ENCODE data around the gene NPHS1. TPM values are rescaled to one million over a fixed set of nuclear protein-coding genes. Genes with fewer than 3 reads are reported as not detected.

Gene NPHS1
- total and polyA plus RNA-seq, 2 donors from 2014 or later: 0.25 to 39.7 TPM

GRCh38 chr19:35822579-35822978 lies 29.7 kb downstream of the NPHS1 start:
- FAIRE-seq: no peak
- TF ChIP-seq CTCF (IDR thresholded peaks at IDR 0.05; ENCODE audit: borderline replicate concordance, extremely low read depth, insufficient read depth): no peak
- no peak overlapping the region for H3K9ac ChIP-seq (ENCODE audit: low read length in 3 of 3)
- intact Hi-C loops (cut with DNase I): no loop called here
- no peak for DNase-seq
- no peaks in the 10 kb centered on the region for H3K4me1 ChIP-seq (ENCODE audit: control insufficient read depth in 2 of 3, insufficient read depth in 2 of 3, low read depth in 1 of 3, low read length in 3 of 3)
- H3K27me3 ChIP-seq (ENCODE audit: control insufficient read depth, insufficient read depth, low read length): no peaks in the 10 kb centered on the region
- H3K27ac ChIP-seq (ENCODE audit: low read depth in 2 of 2, low read length in 2 of 2): no peak overlapping the region
- no peak overlapping the region for H3K4me3 ChIP-seq (ENCODE audit: low read length in 3 of 3)
- H3K36me3 ChIP-seq (ENCODE audit: control insufficient read depth in 2 of 3, insufficient read depth in 3 of 3, low read length in 3 of 3): no peaks in the 10 kb centered on the region
- no peaks in the 10 kb centered on the region for H3K9me3 ChIP-seq (ENCODE audit: control insufficient read depth in 2 of 3, insufficient read depth in 1 of 3, low read length in 3 of 3)

DNA sequence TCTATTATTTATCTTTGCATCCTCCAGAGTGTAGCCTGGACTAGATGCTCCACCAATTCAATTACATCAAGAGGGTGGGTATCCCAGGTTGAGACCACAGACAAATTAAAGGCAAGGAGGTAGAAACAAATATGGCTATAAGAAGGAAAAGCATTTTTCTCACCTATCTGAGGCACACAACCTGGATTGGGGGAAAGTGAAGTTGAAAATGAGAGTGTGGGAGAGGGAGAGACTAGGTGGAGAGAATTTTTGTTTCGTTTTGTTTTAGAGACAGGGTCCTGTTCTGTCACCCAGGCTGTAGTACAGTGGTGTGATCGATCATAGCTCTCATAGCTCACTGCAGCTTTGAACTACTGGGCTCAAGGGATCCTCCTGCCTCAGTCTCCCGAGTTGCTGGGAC lies 33.9 kb downstream of the NPHS1 start:
- Histone ChIP-seq H3K36me3 (ENCODE audit: control insufficient read depth in 2 of 3, insufficient read depth in 3 of 3, low read length in 3 of 3) (no peaks in the 10 kb centered on the region), H3K27ac (ENCODE audit: low read depth in 2 of 2, low read length in 2 of 2) (no peak overlapping the region), H3K4me1 (ENCODE audit: control insufficient read depth in 2 of 3, insufficient read depth in 2 of 3, low read depth in 1 of 3, low read length in 3 of 3) (no peaks in the 10 kb centered on the region), H3K4me3 (ENCODE audit: low read length in 3 of 3) (no peak overlapping the region), H3K9me3 (ENCODE audit: control insufficient read depth in 2 of 3, insufficient read depth in 1 of 3, low read length in 3 of 3) (no peaks in the 10 kb centered on the region), H3K27me3 (ENCODE audit: control insufficient read depth, insufficient read depth, low read length) (no peaks in the 10 kb centered on the region), H3K9ac (ENCODE audit: low read length in 3 of 3) (no peak overlapping the region)
- TF ChIP-seq CTCF (IDR thresholded peaks at IDR 0.05; ENCODE audit: borderline replicate concordance, extremely low read depth, insufficient read depth): no peak
- FAIRE-seq: no peak
- intact Hi-C loops (cut with DNase I): no loop called here
- no peak for DNase-seq

- Histone ChIP-seq H3K27ac (ENCODE audit: low read depth in 2 of 2, low read length in 2 of 2) (no peak overlapping the region), H3K4me1 (ENCODE audit: control insufficient read depth in 2 of 3, insufficient read depth in 2 of 3, low read depth in 1 of 3, low read length in 3 of 3) (peaks cover 0 to 4% (median 0%) of the 10 kb centered on the region in 3 donors), H3K4me3 (ENCODE audit: low read length in 3 of 3) (no peak overlapping the region), H3K9ac (ENCODE audit: low read length in 3 of 3) (no peak overlapping the region), H3K9me3 (ENCODE audit: control insufficient read depth in 2 of 3, insufficient read depth in 1 of 3, low read length in 3 of 3) (no peaks in the 10 kb centered on the region), H3K36me3 (ENCODE audit: control insufficient read depth in 2 of 3, insufficient read depth in 3 of 3, low read length in 3 of 3) (no peaks in the 10 kb centered on the region), H3K27me3 (ENCODE audit: control insufficient read depth, insufficient read depth, low read length) (no peaks in the 10 kb centered on the region)
- FAIRE-seq (no peak), DNase-seq (no peak)
- no peak for TF ChIP-seq CTCF (IDR thresholded peaks at IDR 0.05; ENCODE audit: borderline replicate concordance, extremely low read depth, insufficient read depth)
- intact Hi-C loops (cut with DNase I): no loop called here
Measured at GRCh38 chr19:35816846-35817245, 35.5 kb downstream of the NPHS1 start.

DNA sequence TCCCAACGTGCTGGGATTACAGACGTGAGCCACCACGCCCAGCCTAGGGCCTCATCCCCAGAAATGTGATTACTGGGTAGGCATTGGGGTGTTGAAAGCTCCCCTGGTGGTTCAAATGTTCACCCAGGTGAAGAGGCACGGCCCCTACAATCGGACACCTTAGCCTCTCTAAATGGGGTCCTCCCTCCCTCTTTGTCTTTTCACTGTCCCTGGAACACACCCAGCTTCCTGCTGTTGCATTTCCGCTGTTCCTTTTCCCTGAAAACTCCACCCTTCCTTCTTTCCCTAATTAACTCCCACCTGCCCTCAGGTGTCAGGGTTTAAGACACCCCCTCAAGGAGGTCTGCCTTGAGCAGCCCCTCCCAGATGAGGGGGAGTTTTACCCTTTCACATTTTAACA lies 36.0 kb downstream of the NPHS1 start:
- DNase-seq (no peak), FAIRE-seq (no peak)
- Histone ChIP-seq H3K27ac (ENCODE audit: low read depth in 2 of 2, low read length in 2 of 2) (no peak overlapping the region), H3K9ac (ENCODE audit: low read length in 3 of 3) (no peak overlapping the region), H3K4me3 (ENCODE audit: low read length in 3 of 3) (no peak overlapping the region), H3K9me3 (ENCODE audit: control insufficient read depth in 2 of 3, insufficient read depth in 1 of 3, low read length in 3 of 3) (no peaks in the 10 kb centered on the region), H3K4me1 (ENCODE audit: control insufficient read depth in 2 of 3, insufficient read depth in 2 of 3, low read depth in 1 of 3, low read length in 3 of 3) (peaks cover 0 to 4% (median 0%) of the 10 kb centered on the region in 3 donors), H3K27me3 (ENCODE audit: control insufficient read depth, insufficient read depth, low read length) (no peaks in the 10 kb centered on the region), H3K36me3 (ENCODE audit: control insufficient read depth in 2 of 3, insufficient read depth in 3 of 3, low read length in 3 of 3) (no peaks in the 10 kb centered on the region)
- intact Hi-C loops (cut with DNase I): no loop called here
- no peak for TF ChIP-seq CTCF (IDR thresholded peaks at IDR 0.05; ENCODE audit: borderline replicate concordance, extremely low read depth, insufficient read depth)

Measured in kidney (tissue), 14 donors.